HG03139 (cell line): ENCODE measurements around the gene ABCA3.
"Not testable (repeated sequence)": the region's sequence is repeated elsewhere in the genome, so short reads cannot be mapped to it uniquely, and the experiment has no call there.

ENCODE experiments used
- ATAC-seq: cut with Tn5 transposase; IDR thresholded peaks from one replicate; pipeline ENCODE4 v1.9.1; 2021; ENCODE audit not compliant: unreplicated experiment

ABCA3 gene

DNA sequence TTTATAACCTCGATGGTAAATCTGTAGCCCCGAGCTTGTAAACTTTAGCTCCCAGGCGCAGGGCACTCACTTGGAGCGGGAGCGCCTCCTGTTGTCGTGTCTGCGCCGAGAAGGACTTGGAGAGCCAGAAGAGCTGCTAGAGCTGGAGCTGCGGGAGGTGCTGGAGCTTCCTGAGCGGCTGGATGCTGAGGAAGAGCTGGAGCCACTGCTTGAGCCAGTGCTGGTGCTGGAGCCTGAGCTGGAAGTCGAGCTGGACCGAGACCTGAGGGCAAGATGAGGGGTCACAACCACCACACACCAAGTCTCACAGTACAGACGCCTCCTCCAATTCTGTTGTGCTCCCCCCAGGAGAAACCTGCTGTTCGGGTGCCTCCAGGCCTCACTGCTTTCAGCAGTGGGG, 77.5 kb downstream of the ABCA3 start:
- ATAC-seq: not testable (repeated sequence)

DNA sequence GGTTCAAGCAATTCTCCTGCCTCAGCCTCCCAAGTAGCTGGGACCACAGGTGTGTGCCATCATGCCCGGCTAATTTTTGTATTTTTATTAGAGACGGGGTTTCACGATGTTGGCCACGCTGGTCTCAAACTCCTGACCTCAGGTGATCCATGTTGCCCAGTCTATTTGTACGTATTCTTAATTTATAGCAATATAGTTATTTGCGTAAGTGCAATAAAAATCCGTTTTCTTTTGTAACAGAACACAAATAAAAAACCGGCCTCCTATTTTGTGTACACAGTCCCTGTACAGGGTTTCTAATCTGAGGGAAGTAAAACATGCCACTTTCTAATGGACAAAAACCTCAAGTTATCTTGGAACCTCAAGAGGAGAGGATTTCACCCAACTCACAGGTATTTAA, 80.3 kb downstream of the ABCA3 start:
- no peak for ATAC-seq

DNA sequence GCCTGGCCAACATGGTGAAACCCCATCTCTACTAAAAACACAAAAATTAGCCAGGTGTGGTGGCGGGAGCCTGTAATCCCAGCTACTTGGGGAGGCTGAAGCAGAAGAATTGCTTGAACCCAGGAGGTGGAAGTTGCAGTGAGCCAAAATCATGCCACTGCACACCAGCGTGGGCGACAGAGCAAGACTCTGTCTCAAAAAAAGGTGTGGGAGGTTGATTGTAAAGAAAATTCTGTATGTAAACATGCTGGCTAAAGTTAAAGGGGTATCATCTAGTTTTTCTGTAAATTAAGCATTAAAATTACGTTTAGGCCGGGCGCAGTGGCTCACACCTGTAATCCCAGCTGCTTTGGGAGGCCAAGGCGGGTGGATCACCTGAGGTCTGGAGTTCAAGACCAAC, 82.0 kb downstream of the ABCA3 start:
- ATAC-seq: not testable (repeated sequence)

DNA sequence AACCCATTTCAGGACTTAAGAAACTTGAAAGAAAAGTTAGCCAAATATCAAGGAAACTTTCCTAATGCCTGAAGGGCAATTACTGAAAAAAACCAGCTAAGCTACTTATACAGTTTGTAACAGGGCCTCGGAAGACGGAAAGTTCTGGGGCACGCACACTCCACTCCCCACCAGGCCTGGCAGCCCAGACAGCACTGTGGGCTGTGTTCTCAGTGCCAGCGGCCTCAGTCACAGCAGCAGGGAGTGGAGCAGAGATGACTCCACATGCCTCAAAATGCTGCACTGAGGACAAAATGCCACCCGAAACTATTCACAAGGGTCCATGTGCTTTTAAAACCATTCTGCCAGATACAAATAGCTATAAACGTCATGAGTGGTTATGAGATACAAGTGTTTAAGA, 82.8 kb downstream of the ABCA3 start:
- no peak for ATAC-seq

DNA sequence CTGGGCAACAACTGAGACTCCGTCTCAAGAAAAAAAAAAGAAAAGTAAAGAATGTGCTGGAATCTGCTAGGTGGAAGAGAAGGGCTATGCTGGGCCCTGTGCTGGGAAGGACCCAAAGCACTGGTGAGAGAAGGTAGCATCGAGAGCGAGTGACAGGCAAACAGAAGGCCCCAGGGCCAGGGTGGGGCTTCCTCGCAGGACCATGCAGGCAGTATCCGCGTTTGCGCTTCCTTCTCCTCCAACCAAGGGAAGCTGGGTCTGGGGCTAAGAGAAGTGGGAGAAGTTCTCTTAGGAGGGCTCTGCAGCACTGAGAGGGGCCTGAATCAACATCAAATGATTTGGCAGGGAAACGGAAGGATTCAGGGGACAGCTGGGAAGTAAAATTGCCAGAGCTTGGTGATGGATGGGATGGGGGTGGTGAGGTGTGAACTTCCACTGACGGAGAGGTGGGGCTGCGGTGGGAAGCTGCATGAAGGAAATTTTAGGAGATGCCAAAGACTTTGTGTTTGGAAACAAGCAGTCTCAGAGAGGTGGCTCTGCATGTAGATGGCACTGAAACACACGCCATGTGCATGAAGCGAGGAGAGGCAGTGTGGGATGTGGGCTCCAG, 83.9 kb downstream of the ABCA3 start:
- ATAC-seq: no peak

DNA sequence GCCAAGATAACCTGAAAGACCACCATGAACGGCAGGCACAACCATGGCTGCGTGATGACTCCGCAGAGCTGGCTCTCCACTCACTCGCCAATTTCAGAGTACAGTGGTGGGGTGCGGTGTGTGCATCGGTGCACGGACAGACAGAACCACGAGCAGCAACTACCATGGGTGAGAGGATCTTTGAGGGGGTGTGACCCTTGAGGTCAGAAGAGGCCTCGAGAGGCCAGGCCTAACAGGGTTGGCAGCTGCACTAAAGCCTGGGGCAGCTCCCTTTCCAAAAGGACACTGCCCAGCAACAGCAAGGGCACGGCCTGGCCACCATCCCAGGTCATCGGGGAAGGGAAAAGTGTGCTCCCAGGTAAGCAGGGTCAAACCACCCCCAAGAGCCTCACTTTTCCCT, 87.2 kb downstream of the ABCA3 start:
- ATAC-seq: no peak

DNA sequence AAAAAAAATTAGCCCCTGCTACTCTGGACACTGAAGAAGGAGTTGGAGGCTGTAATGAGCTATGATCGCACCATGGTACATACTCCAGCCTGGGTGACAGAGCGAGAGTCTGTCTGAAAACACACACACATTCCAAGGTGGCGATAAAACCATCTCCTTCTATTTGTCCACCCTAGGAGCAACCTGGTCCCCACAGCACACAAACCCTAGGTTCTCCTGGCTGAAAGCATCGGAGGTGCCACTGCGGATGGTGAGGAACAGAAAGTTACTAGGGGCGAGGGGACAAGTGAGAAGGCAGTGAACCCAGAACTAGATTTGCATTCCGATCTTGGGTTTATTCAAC, 87.8 kb downstream of the ABCA3 start:
- no peak for ATAC-seq

DNA sequence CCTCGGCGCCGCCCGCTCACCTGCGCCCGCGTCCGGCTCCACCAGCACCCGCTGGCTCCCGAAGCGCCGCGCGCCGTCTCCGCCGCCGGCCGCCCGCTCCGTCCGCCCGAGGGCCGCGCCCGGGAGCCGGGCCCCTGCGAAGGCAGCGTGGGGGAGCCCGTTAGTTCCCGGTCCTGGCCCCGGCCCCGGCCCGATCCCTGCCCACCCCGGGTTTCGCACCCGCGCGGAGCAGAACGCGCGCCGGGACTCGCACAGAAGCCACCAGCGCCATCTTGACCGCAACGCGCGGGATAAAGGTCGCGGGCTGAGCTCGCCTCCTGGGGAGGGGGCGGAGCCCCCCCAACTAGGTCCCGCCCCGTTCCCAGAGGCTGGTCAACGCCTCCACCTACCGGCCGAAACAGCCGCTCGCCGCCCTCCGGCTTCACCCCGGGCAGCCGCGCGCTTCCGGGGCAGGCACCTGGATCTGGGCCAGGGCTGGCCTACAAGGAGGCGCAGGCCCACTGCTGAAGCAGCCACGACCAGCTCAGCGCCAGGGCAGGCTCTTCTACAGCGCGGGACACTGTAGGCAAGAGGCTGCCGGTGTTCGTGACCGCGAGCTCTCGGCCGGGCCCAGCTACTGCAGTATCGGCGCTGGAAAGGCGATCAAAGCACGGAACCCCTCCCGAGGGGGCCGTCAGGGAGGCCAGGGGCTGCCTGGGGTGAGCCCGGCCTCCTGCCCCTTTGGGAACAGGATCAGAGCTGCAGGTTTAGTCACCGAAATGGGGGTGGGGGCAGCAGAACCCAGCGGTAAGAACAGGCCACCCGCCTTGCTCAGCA, 89.0 kb downstream of the ABCA3 start, which contains the start of gene ECI1:
ECI1 (minus strand) TSS at position 292 of the 816 bp plus-strand sequence; CDS start at position 271, 21 bp downstream.
- peak; percentile 81 for ATAC-seq

DNA sequence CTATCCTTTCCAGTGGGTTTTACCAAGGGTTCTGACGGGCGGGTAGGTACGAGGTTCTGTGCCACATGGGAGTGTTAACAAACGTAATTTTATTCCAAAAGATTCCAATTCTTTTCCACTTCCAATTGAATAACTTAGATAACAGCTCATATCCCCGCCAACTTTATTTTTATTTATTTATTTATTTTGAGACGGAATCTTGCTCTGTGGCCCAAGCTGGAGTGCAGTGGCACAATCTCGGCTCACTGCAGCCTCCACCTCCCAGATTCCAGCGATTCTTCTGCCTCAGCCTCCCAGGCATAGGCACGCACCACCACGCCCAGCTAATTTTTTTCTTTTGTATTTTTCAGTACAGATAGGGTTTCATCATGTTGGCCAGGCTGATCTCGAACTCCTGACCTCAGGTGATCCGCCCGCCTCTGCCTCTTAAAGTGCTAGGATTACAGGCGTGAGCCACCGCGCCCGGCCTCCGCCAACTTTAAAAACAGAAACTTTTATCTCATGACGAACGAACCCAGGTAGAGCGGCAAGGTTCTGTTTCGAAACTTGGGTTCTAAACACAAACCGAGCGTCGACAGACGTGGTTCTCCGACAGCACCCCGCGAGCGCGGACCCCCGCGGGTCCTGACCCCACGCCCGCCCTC, 89.8 kb downstream of the ABCA3 start:
- no peak for ATAC-seq

DNA sequence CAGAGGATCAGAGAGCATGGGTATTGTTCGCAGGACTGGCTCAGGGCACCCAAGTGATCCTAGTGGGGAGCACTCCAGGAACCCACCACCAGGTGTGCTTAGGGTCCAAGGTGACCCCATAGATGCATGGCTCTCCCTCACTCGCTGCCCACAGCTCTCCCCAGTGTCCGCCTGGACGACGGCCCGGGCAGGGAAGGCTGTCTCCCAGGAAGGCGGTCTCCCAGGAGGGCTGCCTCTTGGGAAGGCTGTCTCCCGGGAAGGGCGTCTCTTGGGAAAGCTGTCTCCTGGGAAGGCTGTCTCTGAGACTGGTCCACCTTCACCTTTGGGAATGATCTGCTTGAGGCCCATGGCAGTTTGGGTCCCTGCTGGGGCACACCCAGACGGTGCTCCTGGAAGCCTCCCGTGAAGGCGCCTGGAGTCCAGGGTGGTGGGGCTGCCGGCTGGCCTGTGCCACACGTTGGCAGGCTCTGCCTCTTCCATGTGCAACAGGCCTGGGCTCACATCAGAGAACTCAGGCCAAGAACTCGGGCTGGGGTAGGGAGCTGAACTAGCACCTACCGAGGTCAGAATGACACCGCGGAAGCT, 94.1 kb downstream of the ABCA3 start:
- ATAC-seq: no peak

DNA sequence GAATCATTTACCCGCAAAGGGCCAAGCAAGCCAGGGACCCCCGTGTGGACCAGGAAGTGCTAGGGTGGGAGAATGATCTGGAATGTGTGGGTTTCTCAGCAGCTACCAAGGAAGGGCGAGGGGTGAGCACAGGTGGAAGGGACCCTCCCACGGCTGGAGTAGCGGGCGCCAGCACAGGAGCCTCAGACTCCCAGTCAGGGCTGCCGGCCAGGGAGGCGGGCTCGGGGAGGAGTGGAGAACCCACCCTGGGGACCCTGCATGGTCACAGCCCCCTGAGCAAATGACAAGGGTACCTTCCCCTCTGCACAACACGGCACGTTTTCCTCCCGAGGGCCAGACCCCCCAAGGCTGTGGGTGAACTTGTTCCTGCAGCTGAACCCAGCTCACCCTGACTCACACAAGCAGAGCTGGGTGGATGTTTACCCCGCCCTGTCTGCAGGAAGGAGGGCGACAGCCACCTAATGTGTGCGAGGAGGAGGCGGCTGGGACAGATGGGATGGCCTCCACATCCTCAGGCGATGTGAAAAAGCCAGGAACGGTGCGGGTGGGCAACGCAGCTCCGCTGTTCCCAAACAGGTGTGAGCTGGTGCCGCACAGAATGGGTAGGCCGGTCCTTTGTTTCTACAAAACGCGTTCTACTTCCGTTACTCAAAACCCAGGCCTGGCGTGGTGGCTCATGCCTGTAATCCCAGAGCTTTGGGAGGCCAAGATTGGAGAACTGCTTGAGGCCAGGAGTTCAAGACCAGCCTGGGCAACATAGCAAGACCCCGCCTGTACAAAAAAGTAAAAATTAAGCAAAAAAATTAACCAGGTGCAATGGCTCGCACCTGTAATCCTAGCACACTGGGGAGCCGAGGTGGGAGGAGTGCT, 95.4 kb downstream of the ABCA3 start:
- ATAC-seq: no peak

DNA sequence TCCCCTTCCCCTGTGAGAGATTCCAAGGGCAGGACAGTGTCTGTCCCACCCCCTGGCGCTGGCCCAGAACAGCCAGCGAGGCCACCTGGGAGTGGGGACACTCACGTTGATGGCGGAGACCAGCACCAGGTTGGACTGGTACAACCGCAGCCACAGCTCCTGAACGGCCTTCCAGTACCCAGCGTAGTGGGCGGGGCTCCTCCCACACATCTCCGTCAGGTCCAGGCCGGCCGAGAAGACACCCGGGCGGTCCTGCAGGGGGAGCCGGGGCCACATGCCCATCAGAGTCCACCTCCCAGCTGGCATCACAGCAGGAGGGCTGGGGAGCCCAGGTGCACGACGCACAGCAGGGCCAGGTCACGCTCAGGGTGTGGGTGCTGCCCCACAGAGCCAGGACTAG, 96.2 kb downstream of the ABCA3 start:
- no peak for ATAC-seq

DNA sequence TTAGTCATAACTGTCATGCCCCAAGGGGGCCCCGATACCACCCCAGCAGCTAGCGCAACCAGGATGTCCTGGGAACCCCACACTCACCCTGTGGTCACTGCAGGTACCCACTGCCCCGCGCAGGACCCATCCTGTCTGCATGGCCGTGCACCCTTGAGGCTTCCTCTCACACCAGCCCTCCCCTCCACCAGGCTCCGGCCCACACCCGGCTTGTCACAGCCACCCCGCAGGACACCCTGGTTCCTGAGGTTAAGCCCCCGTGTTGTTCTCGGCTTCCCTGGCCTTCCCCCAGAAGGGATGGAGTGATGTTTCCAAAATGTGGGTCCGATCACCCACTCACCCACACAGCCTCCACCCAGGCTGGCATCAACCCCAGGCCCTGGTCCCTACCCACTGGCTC, 96.7 kb downstream of the ABCA3 start:
- no peak for ATAC-seq

DNA sequence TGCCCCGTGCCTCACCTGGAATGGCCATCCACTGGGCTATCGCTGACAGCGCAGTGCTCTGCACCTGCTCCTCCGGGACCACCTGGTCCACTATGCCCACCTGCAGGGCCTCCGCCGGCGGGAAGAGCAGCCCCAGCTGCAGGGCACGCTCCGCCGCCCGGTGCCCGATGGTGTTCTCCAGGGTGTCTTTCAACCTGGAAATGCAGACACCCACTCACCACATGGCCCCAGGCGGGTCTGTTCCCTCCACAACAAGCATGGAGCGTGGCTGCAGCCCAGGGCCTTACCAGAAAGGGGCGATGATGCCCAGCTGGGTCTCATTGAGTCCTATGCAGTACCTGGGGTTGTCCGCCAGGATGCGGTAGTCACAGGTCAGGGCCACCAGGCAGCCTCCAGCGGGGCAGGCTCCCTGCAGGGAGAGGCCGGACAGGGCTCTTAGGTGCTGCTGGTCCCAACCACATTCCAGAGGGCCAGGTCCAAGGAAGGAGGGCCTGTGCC, 97.4 kb downstream of the ABCA3 start:
- ATAC-seq: no peak

DNA sequence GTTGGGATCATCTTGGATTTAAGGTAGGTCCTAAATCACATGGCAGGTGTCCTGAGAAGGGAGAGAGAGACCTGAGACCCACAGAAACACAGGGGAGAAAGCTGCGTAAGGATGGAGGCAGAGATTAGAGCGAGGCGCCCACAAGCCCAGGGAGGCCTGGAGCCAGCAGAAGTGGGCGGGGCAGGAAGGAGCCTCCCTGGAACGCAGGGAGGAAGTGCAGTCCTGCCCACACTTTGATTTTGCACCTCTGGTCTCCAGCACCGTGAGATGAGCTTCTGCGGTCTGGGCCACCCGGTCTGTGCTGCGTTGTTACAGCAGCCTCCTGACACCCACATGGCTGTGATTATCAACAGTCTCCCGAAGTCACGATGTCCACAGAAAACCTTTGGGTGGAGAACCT, 97.9 kb downstream of the ABCA3 start:
- no peak for ATAC-seq

DNA sequence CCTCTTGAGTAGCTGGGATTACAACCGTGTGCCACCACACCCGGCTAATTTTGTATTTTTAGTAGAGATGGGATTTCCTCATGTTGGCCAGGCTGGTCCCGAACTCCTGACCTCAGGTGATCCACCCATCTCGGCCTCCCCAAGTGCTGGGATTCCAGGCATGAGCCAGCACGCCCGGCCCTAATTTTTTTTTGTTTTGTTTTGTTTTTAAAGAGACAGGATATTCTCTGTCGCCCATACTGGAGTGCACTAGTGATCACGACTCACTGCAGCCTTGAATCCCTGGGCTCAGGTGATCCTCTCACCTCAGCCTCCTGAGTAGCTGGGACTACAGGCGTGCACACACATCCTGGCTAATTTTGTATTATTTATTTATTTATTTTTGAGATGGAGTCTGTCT, 100.2 kb downstream of the ABCA3 start:
- ATAC-seq: not testable (repeated sequence)

DNA sequence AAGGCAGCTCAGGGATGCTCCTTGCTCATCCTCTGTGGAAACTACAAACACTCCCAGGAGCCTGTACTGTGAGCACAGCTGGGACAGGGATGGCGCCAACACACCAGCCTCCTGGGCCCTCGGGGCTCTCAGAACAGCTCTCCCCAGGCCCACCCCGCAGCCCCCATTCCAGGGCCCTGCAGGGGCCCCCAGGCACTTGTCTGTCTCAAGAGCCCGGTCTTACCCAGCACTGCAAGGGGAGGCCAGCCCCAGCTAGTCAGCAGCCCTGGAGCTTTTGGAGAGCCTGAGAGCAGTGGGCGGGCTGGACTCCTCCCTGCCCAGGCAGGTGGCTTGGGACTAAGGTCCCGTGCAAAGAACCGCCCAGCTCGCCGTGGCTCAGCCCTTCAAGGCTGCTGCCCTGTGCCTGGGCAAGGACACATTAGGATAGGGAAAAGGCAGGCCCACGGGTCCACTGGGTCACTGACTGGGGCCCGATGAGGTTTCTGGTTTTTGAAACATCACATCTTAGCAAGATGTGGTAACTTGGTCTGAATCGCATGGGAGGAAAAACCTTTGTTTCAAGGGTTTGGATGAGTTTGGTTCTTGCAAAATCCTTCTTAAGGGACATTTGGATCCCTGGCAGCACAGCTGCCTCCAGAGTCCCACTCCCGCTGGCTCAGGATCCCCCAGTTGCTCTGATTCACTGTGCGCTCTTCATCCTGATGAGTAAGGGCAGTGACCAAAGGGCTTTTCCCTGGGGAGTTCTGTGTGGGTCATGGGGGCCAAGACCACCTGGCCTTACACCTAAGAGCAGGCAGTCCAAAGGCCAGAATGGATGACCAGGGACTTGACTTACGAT, 101.5 kb downstream of the ABCA3 start:
- ATAC-seq: no peak

DNA sequence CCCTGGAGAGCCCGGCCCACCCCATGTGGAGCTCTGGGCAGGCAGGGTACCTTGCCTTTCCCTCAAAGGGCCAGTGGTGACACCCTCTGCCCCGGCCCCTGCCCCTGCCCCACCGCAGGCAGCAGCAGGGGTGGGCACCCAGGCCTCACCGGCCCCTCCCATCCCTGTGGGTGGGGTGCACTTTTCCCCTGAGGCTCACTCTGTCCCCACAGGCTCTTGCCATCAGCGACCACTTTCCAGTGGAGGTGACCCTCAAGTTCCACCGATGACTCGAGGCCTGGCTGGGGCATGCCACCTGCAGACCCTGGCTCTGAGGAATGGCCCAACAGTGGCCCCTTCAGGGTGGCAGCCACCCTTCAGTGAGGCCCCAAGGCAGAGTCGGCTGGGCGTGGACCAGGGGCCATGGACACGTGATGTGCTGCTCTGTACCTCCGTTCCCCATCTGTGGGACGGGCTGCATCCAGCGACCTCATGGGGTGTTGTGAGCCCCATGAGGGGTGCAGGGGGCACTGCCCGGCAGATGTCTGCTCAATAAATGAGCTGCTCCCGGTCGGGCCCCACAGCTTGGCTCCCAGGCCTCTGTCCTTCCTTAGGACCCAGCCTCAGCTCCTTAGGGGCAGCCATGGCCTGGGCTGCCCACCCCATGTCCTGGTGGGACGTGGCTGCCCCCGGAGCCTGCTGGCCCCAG, 102.2 kb downstream of the ABCA3 start:
- no peak for ATAC-seq

DNA sequence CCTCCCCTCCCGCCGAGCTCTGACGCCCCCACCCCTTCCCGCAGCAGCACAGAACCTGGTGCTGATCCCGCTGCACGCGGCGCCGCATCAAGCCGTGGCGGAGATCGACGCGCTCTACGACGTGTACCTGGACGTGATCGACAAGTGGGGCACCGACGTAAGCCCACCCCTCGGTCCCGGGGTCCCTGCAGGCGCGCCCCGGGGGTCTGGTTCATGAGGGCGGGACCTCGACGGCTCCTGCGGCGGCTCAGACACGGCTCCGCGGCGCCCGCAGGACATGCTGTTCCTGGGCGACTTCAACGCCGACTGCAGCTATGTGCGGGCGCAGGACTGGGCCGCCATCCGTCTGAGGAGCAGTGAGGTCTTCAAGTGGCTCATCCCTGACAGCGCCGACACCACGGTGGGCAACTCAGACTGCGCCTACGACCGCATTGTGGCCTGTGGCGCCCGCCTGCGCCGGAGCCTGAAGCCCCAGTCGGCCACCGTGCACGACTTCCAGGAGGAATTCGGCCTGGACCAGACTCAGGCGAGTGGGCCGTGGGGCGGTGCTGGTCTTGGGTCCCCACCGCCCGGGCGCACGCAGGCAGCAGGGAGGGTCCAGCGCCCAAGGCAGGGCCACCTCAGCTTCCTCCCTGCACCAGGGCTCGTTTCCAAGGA, 102.9 kb downstream of the ABCA3 start:
- no peak for ATAC-seq
